OCI-LY1 (cell line): ENCODE results near the gene ACTG1.

ENCODE experiments used
- H2AFZ ChIP-seq: fragments of 200-600 bp; sonication (generic), shearing (Covaris generic); 2 replicates; pipeline ENCODE4 v1.6.0; 2014; ENCODE audit warnings: antibody characterized with exemption, mild to moderate bottlenecking, low read length
- H3F3A ChIP-seq: fragments of 200-600 bp; sonication (generic), shearing (Covaris generic); 2 replicates; pipeline ENCODE4 v1.6.0; 2014; ENCODE audit warnings: mild to moderate bottlenecking, antibody characterized with exemption, low read length, moderate library complexity; ENCODE audit not compliant: insufficient read depth
- H3K27ac ChIP-seq: fragments of 200-600 bp; sonication (generic); 2 replicates; pipeline ENCODE4 v1.5.1; 2014; ENCODE audit warnings: low read length, mixed run types, mild to moderate bottlenecking, low read depth; ENCODE audit not compliant: poor library complexity, severe bottlenecking
- H3K27me3 ChIP-seq: fragments of 200-600 bp; sonication (generic); 2 replicates; pipeline ENCODE4 v1.6.0; 2014; ENCODE audit warnings: antibody characterized with exemption, mild to moderate bottlenecking, low read length, moderate library complexity; ENCODE audit not compliant: insufficient read depth
- H3K36me3 ChIP-seq: fragments of 200-600 bp; sonication (generic); 2 replicates; pipeline ENCODE4 v1.6.1; 2014; ENCODE audit warnings: mild to moderate bottlenecking, antibody characterized with exemption, low read length, moderate library complexity, mixed read lengths; ENCODE audit not compliant: insufficient read depth
- H3K4me1 ChIP-seq: fragments of 200-600 bp; sonication (generic); 2 replicates; pipeline ENCODE4 v1.5.1; 2014; ENCODE audit warnings: mild to moderate bottlenecking, low read length, moderate library complexity; ENCODE audit not compliant: insufficient read depth, severe bottlenecking
- H3K4me2 ChIP-seq: fragments of 200-600 bp; sonication (generic), shearing (Covaris generic); 2 replicates; pipeline ENCODE4 v1.6.1; 2014; ENCODE audit warnings: low read length
- H3K4me3 ChIP-seq: fragments of 200-600 bp; sonication (generic); 2 replicates; pipeline ENCODE4 v1.5.1; 2014; ENCODE audit warnings: low read length, low read depth, mild to moderate bottlenecking, mixed read lengths; ENCODE audit not compliant: poor library complexity, severe bottlenecking
- H3K79me2 ChIP-seq: fragments of 200-600 bp; shearing (Covaris generic); 2 replicates; pipeline ENCODE4 v1.6.1; 2016; ENCODE audit warnings: mixed run types, low read length, mixed read lengths; ENCODE audit not compliant: insufficient read depth
- H3K9ac ChIP-seq: fragments of 200-600 bp; sonication (generic), shearing (Covaris generic); 2 replicates; pipeline ENCODE4 v1.6.1; 2014; ENCODE audit warnings: mild to moderate bottlenecking, low read length, mixed read lengths
- H3K9me2 ChIP-seq: fragments of 200-600 bp; sonication (generic), shearing (Covaris generic); 2 replicates; pipeline ENCODE4 v1.6.1; 2014; ENCODE audit warnings: low read depth, mild to moderate bottlenecking, low read length, mixed read lengths
- H3K9me3 ChIP-seq: fragments of 200-600 bp; shearing (Covaris generic); 2 replicates; pipeline ENCODE4 v1.6.1; 2014; ENCODE audit warnings: low read length, mixed read lengths
- H4K20me1 ChIP-seq: fragments of 200-600 bp; sonication (generic), shearing (Covaris generic); 2 replicates; pipeline ENCODE4 v1.6.0; 2016; ENCODE audit warnings: mild to moderate bottlenecking, low read length; ENCODE audit not compliant: insufficient read depth
- CTCF ChIP-seq: fragments of 200-600 bp; sonication (generic), shearing (Covaris generic); IDR thresholded peaks from 2 replicates; pipeline ENCODE4 v1.5.1; 2017; ENCODE audit warnings: mild to moderate bottlenecking, antibody characterized with exemption, low read length, moderate library complexity, mixed read lengths
- EZH2 ChIP-seq: fragments of 200-600 bp; sonication (generic), shearing (Covaris generic); IDR thresholded peaks from 2 replicates; pipeline ENCODE4 v1.8.0; 2017; ENCODE audit warnings: borderline replicate concordance, mixed run types, mild to moderate bottlenecking, antibody characterized with exemption, low read length, moderate library complexity, mixed read lengths

ACTG1 gene

GRCh38 chr17:81517009-81517338, 4.4 kb upstream of the ACTG1 start:
- Histone ChIP-seq H3K9ac (peak overlapping the region; percentile 18; the same call in 1 of the 2 replicates), H3K9me3 (no peaks in the 10 kb centered on the region), H3K9me2 (no peaks in the 10 kb centered on the region), H3K4me2 (peak overlapping the region; percentile 96), H3K79me2 (no peaks in the 10 kb centered on the region), H3K4me1 (peaks cover 65% of the 10 kb centered on the region), H3F3A (peaks cover 13% of the 10 kb centered on the region; the same call in 1 of the 2 replicates), H3K36me3 (peaks cover 6% of the 10 kb centered on the region), H4K20me1 (no peaks in the 10 kb centered on the region), H3K27me3 (no peaks in the 10 kb centered on the region), H3K4me3 (peak overlapping the region; percentile 67), H2AFZ (no peak overlapping the region), H3K27ac (peak overlapping the region; percentile 88)
- no peak for TF ChIP-seq EZH2
- no peak for TF ChIP-seq CTCF

GRCh38 chr17:81516439-81516838, 3.8 kb upstream of the ACTG1 start:
- peak overlapping the region; percentile 88 for H3K27ac ChIP-seq
- peak overlapping the region; percentile 85; the same call in 1 of the 2 replicates for H3K9ac ChIP-seq
- H3K4me1 ChIP-seq, result peaks cover 65% of the 10 kb centered on the region
- H4K20me1 ChIP-seq, result no peaks in the 10 kb centered on the region
- no peaks in the 10 kb centered on the region for H3K27me3 ChIP-seq
- H3K79me2 ChIP-seq, result peaks cover 3% of the 10 kb centered on the region; the same call in 1 of the 2 replicates
- H3K4me3 ChIP-seq, result peak overlapping the region; percentile 67
- no peaks in the 10 kb centered on the region for H3K9me3 ChIP-seq
- H3K36me3 ChIP-seq, result peaks cover 11% of the 10 kb centered on the region
- H3K4me2 ChIP-seq, result peak overlapping the region; percentile 96
- peaks cover 13% of the 10 kb centered on the region; the same call in 1 of the 2 replicates for H3F3A ChIP-seq
- TF ChIP-seq CTCF (no peak), EZH2 (no peak)
- no peaks in the 10 kb centered on the region for H3K9me2 ChIP-seq
- H2AFZ ChIP-seq, result no peak overlapping the region

GRCh38 chr17:81515530-81516041, 3.0 kb upstream of the ACTG1 start:
- peaks cover 71% of the 10 kb centered on the region for H3K4me1 ChIP-seq

More at GRCh38 chr17:81515530-81516041, 3.0 kb upstream of the ACTG1 start:
- TF ChIP-seq EZH2 (no peak), CTCF (no peak)
- H3K27me3 ChIP-seq, result no peaks in the 10 kb centered on the region
- H3K4me3 ChIP-seq, result peak overlapping the region; percentile 67
- no peaks in the 10 kb centered on the region for H3K9me2 ChIP-seq
- H3K27ac ChIP-seq, result peak overlapping the region; percentile 88
- H3K9me3 ChIP-seq, result no peaks in the 10 kb centered on the region
- peak overlapping the region; percentile 96 for H3K4me2 ChIP-seq
- no peak overlapping the region for H2AFZ ChIP-seq
- H3K36me3 ChIP-seq, result peaks cover 20% of the 10 kb centered on the region
- H3K79me2 ChIP-seq, result peaks cover 6% of the 10 kb centered on the region; the same call in 1 of the 2 replicates
- no peaks in the 10 kb centered on the region for H4K20me1 ChIP-seq
- peak overlapping the region; percentile 85 for H3K9ac ChIP-seq
- peaks cover 16% of the 10 kb centered on the region; the same call in 1 of the 2 replicates for H3F3A ChIP-seq
